CD4-positive, alpha-beta T cell treated with Interleukin-15 for 1 hour (primary cell): Measurements from ENCODE around the gene BDNF.
"Not testable (repeated sequence)": the region's sequence is repeated elsewhere in the genome, so short reads cannot be mapped to it uniquely, and the experiment has no call there.

ENCODE experiments used
- DNase-seq: peaks from one replicate; pipeline ENCODE4 v3.0.0-alpha.2; 2020

BDNF gene

GRCh38 chr11:27705873-27706820 is 5.9 kb upstream of the BDNF start:
- DNase-seq = no peak

GRCh38 chr11:27703481-27703880 is 3.2 kb upstream of the BDNF start:
- DNase-seq = no peak

GRCh38 chr11:27702811-27703210 is 2.6 kb upstream of the BDNF start:
- no peak for DNase-seq

GRCh38 chr11:27701355-27702105 is 1.3 kb upstream of the BDNF start:
- DNase-seq = no peak

DNA sequence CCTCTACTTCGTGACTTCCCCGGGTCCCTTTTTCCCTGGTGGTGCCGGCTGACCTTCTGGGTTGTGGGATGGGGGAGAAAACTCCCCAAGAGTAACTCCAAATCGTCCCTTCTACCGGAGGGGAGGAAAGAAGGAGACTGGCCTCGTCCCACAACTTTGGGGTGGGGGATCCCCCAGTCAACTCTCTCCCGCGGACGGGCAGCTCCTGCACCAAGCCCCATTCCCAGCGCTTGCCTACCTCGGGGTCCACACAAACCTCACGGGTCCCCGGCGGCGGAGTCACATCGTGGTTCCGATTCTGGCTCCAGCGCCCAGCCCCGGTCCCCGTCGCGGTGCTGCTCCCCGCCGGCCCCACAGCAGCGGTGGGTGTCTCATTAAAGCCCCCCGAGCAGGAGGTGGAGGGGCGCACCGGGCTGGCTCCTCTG is 317 bp downstream of the BDNF start:
- DNase-seq = no peak

DNA sequence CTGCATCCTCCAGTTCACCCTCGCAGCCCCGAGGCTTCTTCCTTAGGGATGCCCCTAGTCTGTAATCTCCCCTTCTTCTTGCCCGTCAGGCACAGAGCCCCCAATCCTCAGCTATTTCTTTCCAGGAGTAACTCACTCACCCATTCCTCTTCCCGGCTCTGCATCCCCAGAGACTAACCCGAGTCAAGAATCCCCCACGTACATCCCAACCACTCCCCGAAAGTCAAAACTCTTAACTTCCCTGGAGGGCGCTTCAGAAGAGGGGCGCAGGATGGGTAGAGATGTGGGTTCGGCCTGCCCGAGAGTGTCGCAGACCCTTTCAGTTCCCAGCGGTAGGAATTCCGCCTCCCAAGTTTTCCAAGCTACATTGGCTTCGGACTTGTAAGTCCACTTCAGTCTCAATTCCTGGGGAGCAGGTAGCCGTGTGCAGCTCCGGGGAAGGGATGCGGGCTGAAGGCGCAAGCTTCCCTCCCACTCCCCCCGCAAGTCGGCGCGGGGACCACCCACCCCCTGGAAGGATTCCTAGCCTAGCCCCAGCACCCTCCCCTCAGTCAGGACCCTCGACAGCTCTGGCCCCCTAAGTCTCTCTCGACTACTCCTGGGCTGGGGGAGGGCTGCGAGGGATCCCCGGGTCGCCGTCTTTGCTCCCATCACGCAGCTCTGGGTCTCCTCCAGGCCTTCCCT is 871 bp downstream of the BDNF start:
- no peak for DNase-seq

DNA sequence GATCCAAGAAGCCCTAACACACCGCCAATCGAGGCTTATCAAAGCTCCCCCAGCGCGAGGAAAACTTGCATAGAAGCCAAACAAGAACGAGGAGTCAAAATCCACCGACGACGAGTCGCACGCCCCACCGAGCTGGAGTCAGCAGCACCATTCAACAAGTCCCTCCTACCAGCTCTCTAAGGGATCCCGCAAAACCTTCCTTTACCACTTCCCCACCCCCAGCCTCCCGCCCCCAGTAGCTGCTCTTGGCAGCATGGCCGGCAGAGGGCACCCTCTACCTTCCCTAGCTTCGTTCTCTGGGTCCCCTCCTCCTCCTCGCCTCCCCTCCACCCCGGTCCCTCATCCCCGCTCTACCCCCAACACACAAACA is 1.4 kb downstream of the BDNF start:
- DNase-seq = peak; percentile 23

GRCh38 chr11:27697679-27698275 is 2.5 kb downstream of the BDNF start:
- DNase-seq = no peak

DNA sequence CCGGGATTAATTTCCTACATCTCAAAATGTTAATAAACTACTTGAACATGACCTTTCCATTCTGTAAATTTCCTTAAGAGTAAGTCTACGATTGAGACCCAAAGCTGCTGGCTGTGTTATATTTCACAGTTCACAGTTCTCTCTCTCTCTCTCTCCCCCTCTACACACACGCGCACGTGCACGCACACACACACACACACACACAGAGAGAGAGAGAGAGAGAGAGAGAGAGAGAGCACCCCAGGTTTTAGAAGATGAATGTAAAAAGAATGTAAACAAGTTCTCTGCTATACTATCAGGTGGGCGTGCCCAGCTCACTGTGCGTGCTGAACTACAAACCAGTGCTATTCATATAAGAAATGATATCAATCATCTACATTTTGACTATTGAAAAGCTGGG is 3.3 kb downstream of the BDNF start:
- DNase-seq = no peak

DNA sequence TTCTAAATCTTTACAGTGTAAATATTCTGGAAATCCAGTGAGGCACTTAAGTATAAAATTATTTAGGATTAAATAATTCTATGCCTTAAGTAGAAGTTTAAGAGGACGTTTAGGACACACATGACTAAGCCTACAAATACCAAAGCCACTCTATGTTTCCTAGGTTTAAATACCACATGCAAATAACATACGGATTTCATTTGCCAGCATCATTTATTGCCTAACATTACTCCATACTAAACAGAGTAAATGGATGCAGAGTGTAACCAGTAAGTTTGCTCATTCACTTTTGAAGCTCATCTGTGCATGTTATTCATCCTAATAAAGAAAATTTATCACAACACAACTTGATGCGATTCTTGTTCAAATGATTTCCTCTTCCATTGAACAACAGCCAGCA is 4.1 kb downstream of the BDNF start:
- DNase-seq = no peak

DNA sequence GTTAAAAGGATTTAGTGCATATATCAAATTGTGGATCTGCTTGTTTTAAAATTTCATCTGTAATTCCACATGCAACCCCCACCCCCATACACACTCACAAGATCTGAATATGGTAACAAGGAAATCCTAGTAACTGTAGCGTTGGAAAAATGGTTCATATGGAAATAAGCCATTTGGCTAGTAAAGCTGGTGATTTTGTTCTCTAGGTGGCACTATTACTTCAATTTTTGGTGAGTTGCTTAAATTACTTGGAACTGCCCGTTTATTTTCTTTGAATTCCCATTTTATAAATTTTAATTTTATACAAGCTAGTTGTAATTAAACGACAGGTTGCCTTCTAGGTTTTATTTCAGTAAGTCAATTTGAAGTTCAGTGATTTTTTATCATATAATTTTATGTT is 5.3 kb downstream of the BDNF start:
- no peak for DNase-seq

GRCh38 chr11:27693398-27693797 is 6.9 kb downstream of the BDNF start:
- DNase-seq = no peak

DNA sequence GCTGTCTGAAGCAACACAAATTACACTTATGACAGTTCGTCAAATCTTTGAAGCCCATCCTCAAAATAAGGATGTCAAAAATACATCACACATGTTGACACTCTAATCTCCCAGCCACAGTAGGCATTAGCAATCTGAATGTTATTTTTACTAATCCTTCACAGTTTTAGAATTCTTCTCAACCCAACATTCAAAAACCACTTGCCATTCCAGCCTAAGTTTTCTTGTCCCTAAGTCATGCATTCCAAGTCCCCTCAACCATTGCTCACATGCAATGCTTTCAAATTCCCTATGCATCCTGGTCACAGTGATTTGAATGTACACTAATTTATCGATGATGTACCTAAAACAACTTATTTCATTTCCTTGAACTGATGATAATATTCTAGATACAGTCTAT is 7.5 kb downstream of the BDNF start:
- DNase-seq = no peak

DNA sequence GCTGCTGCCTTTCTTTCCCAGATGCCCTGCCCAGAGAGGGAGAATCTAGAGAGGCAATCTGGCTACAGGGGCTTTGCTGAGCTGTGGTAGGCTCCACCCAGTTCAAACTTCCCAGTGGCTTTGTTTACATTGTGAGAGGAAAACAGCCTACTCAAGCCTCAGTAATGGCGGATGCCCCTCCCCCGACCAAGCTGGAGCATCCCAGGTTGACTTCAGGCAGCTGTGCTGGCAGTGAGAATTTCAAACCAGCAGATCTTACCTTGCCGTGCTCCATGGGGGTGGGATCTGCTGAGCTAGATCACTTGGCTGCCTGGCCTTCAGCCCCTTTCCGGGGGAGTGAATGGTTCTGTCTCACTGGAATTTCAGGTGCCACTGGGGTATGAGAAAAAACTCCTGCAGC is 12.2 kb downstream of the BDNF start:
- DNase-seq = no peak

- DNase-seq = no peak
Measured at GRCh38 chr11:27681664-27682063, 18.6 kb downstream of the BDNF start.

- no peak for DNase-seq
Measured at GRCh38 chr11:27679136-27680015, 20.9 kb downstream of the BDNF start.

DNA sequence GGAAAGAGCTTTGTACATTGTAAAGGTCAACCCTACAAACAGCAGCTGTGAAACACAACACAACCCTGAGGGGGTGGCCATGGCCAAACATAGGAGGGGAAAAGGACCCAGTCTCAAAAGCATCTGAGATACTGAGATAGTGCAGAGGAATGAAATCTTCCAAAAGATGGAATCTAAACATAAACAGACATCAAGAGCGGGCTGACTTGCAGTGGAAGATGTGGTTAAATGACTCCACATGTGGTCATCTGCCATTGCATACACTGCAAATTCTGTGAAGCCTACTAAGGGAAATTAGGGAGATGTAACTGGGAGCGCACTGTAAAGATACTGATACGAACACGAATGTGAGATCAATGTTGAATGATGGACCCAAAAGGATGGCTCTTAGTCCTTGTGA is 22.0 kb downstream of the BDNF start:
- DNase-seq = no peak

- DNase-seq = no peak
Measured at GRCh38 chr11:27677108-27677507, 23.1 kb downstream of the BDNF start.

GRCh38 chr11:27673979-27674663 is 26.1 kb downstream of the BDNF start:
- DNase-seq = no peak

DNA sequence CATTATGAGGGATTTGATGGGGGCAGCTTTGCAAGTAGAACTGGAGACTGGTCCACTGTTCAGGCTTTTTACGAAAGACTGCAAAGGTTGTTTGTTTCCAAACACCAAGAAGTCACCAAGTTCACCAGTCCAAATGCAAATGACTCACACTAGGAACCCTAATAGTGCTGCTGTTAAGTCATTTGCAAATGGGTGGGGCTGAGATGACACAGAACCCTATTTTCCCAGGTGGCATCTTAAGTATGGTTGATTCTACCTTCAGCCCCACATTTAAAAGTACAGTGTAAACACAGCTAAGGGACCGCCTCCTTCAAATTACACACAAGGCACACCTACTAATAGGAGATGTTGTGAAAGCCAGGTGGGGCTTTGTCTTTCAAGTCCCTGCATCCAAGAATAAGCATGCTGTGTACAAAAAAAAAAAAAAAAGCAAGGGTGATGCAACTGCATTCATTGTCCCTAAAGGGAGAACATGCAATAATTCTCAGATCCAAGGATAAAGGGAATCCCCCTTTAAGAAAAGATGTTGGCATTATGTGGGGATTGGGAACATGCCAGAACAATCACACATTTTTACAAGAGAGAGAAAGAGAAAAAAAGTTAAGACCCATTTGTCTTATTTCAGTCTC is 27.3 kb downstream of the BDNF start:
- no peak for DNase-seq

- DNase-seq = not testable (repeated sequence)
Measured at GRCh38 chr11:27665508-27666101, 34.6 kb downstream of the BDNF start.
